Vagina (tissue), 2 donors: ENCODE results near the gene AVEN.

ENCODE experiments used
- CTCF ChIP-seq, 3 experiments: fragments of 450-650 bp in 2 of 3; fragments of 200-600 bp in 1 of 3; sonication (generic) in 1 of 3; IDR thresholded peaks; one replicate each; pipeline ENCODE4 v1.5.1; 2017 to 2019; ENCODE audit warnings: antibody characterized with exemption in 3 of 3, mild to moderate bottlenecking in 2 of 3, moderate library complexity in 2 of 3
- POLR2A ChIP-seq, 2 donors: fragments of 450-650 bp; IDR thresholded peaks; one replicate each; pipeline ENCODE4 v1.6.1; 2017; ENCODE audit warnings: antibody characterized with exemption in 2 of 2, mild to moderate bottlenecking in 2 of 2, moderate library complexity in 2 of 2
- POLR2AphosphoS5 ChIP-seq, 2 donors: sonication (generic); formaldehyde crosslinking; IDR thresholded peaks; one replicate each; pipeline ENCODE4 v1.9.0; 2017; ENCODE audit warnings: antibody characterized with exemption in 2 of 2, mild to moderate bottlenecking in 2 of 2, low read depth in 1 of 2; ENCODE audit not compliant: insufficient read depth in 1 of 2

GRCh38 chr15:33894193-33894592 lies 144.8 kb downstream of the AVEN start:
- TF ChIP-seq CTCF (IDR thresholded peaks at IDR 0.05) (no peak), POLR2A (IDR thresholded peaks at IDR 0.05) (no peak), POLR2AphosphoS5 (IDR thresholded peaks at IDR 0.05; ENCODE audit: insufficient read depth in 1 of 2, low read depth in 1 of 2) (no peak)
